ENCODE measurements around the gene RBFOX1.

Gene RBFOX1

GRCh38 chr16:7372095-7372494, 39.5 kb downstream of the RBFOX1 start:
- in situ Hi-C loops (cut with HindIII; ENCODE audit: low sequenced_read_pairs) = no loop called here

DNA sequence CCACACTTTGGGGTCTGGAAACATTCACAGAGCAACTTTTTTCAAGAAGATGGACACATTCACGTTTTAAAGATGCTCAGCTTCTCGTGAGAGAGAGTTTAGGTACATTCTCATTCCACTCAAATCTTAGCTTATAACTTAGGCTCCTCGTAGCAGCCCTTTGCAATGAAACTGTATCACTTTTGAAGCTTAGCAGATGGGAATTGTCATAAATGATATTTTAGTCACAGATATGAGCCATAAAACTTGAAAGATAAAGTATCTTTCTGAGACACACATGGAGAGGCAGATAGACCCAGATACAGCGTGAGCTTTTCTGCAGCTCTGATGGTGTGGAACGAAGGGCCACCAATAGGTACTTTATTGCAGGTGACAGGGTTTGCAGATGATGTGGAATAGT, 41.1 kb downstream of the RBFOX1 start:
- in situ Hi-C loops (cut with HindIII; ENCODE audit: low sequenced_read_pairs) = no loop called here

DNA sequence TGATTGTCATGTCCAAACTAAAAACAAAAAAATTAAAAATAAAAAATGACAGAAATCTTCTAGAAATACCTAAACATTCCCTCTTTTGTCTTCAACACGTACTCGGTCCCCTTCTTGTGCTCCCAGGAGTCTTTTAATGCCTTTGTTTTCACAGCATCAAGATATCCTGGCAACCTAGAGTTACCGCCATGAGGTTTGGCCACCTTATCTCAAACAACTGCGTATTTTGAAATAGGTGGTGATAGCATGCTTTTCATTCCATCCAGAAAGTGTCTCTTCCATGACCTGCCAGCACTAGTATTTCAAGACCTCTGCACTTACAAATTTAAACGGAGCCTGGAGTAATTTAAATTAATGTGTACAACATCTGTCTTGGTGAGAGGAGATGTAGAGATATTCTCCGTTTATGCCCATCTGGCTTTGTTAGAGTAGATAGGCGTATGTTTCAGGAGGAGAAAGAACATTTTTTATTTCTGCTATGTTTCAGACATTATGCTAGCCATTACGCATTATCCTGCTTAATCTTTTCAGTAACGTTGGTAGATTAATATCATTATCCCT, 42.0 kb downstream of the RBFOX1 start:
- in situ Hi-C loops (cut with HindIII; ENCODE audit: low sequenced_read_pairs) = no loop called here

- in situ Hi-C loops (cut with HindIII; ENCODE audit: low sequenced_read_pairs) = no loop called here
Measured at GRCh38 chr16:7376227-7376626, 43.6 kb downstream of the RBFOX1 start.

DNA sequence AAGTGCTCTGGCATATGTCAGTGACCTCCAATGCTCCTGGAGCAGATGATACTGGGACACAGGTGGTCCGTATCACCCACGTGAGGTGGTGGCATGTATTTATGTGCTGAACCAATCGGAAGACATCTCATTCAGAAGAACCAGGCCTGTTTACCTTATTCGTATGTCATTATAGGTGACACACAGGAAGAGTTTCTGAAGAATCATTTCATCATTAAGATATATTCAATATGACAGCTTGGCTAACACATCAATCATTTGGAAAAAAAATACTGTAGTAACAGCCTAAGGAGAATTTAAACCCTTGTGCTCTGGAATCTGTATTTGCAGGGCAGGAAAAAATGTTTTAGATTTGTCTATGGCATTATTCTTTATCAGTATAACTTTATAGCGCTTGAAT, 44.6 kb downstream of the RBFOX1 start:
- in situ Hi-C loops (cut with HindIII; ENCODE audit: low sequenced_read_pairs) = no loop called here

- in situ Hi-C loops (cut with HindIII; ENCODE audit: low sequenced_read_pairs) = no loop called here
Measured at GRCh38 chr16:7378024-7378695, 45.5 kb downstream of the RBFOX1 start.

- in situ Hi-C loops (cut with HindIII; ENCODE audit: low sequenced_read_pairs) = no loop called here
Measured at GRCh38 chr16:7380441-7380840, 47.8 kb downstream of the RBFOX1 start.

GRCh38 chr16:7380911-7381310, 48.3 kb downstream of the RBFOX1 start:
- in situ Hi-C loops (cut with HindIII; ENCODE audit: low sequenced_read_pairs) = no loop called here

DNA sequence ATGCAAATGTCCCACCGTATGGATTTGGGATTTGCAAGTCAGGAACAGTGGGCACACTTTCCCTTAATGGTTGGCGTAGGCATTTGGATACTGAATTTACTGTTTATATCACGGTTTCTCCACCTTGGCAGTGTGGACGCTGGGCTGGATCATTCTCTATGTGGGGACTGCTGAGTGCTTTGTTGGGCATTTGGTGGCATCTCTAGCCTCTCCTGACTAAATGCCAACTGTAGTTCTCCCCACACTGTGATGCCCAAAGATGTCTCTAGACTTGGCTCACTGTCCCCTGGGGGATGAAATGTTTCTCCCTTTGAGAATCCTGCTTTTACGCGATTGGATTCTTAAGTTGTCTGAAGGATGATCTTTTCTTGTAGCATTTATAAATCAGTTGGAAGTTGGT, 49.0 kb downstream of the RBFOX1 start:
- in situ Hi-C loops (cut with HindIII; ENCODE audit: low sequenced_read_pairs) = no loop called here

DNA sequence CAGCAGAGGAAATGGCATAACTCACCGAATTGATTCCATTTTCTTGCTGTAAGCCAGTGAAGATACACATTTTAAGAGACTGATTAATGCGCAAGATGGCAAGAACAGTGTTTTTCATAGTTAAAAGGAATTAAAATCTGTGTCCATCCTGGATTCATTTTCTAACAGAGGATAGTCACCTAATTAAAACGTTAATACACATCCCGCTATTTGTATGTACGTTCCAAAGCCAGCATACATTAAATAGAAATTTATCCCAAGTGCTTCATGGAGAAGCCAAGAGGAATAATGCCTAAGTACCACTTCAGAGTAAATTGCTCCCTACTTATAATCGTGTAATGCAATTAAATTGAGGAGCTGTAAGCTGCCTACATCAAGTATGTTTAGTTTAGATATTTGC, 49.9 kb downstream of the RBFOX1 start:
- in situ Hi-C loops (cut with HindIII; ENCODE audit: low sequenced_read_pairs) = no loop called here

GRCh38 chr16:7390974-7391373, 58.3 kb downstream of the RBFOX1 start:
- in situ Hi-C loops (cut with HindIII; ENCODE audit: low sequenced_read_pairs) = no loop called here

- in situ Hi-C loops (cut with HindIII; ENCODE audit: low sequenced_read_pairs) = no loop called here
Measured at GRCh38 chr16:7391694-7392093, 59.0 kb downstream of the RBFOX1 start.

DNA sequence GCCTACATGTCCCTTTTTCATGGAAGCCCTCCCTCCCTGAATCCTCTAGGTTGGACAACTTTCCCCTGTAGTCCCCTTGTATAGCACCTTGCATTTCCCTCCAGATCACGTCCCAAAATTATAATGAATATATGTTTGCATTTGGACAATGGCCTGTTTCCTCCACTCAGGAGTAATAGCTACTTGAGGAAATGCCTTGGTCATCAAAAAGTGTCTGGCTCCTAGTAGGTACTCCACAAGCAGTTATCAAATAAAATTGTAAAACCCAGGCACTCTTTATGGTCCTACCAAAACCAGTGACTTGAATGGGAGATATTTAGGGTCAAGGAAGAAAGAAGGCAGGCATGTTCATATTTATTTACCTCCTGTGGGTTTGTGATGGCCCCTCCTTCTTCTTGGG, 59.6 kb downstream of the RBFOX1 start:
- in situ Hi-C loops (cut with HindIII; ENCODE audit: low sequenced_read_pairs) = no loop called here

DNA sequence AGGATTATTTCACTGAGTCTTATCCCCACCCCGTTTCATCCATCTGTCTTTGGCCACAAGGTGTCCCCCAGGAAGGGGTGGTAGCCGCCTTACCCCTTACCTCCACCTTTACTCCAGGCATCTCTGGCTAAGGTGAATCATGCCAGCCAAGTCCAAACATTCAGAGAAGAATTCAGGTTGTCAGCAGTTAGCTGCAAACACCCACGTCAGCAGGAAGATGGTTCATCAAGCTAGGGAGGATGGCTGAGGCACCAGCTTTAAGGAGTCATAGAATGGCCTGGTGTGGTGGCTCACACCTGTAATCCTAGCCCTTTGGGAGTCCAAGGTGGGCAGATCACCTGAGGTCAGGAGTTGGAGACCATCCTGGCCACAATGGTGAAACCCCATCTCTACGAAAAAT, 61.0 kb downstream of the RBFOX1 start:
- in situ Hi-C loops (cut with HindIII; ENCODE audit: low sequenced_read_pairs) = no loop called here

DNA sequence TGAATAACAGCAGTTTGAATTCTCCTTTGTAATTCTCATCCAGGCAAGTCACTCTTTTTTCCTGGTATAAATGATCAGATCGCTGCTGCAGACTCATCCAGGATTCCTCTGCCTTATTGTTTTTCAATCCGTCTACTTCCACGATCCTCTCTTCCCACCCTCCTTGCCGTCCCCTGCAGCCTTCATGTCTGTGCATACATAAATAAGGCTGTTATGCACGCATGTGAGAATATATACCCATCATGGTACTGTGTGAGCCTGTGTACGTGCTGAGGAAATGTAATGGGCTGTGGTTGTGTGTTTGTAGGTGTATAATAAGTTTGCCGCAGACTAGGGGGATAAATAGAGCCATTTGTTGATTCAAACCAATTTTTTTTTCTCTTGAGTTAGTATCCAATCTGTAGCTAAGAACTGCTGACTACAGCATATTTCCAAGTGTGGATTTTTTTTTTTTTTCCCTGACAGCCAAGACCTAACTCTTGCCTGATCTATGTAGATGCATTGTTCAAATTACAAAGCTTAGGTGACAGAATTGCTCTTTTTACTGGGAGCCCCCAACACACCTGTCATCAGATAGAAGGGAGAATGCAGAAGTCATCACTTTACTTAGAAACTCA, 62.2 kb downstream of the RBFOX1 start:
- in situ Hi-C loops (cut with HindIII; ENCODE audit: low sequenced_read_pairs) = no loop called here

GRCh38 chr16:7397901-7398300, 65.3 kb downstream of the RBFOX1 start:
- in situ Hi-C loops (cut with HindIII; ENCODE audit: low sequenced_read_pairs) = no loop called here

DNA sequence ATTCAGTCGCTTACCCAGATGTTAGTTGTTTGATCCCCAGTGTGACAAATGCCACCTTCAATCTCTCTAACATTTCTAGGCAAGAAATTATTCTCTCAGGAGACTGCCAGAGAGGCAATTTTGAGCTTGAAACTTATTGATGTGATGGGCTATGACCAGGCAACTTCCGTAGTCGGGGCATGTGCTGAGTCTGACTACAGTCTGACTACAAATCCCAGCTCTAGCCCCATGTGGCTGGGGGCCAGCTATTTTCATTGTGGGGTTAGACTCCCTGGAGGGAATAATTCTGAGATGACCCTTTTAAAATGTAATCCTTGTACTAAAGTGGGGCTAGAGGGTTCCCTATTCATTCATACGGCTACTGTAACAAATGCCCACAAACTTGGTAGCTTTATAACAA, 65.9 kb downstream of the RBFOX1 start:
- in situ Hi-C loops (cut with HindIII; ENCODE audit: low sequenced_read_pairs) = no loop called here

- in situ Hi-C loops (cut with HindIII; ENCODE audit: low sequenced_read_pairs) = no loop called here
Measured at GRCh38 chr16:7399296-7399695, 66.7 kb downstream of the RBFOX1 start.

DNA sequence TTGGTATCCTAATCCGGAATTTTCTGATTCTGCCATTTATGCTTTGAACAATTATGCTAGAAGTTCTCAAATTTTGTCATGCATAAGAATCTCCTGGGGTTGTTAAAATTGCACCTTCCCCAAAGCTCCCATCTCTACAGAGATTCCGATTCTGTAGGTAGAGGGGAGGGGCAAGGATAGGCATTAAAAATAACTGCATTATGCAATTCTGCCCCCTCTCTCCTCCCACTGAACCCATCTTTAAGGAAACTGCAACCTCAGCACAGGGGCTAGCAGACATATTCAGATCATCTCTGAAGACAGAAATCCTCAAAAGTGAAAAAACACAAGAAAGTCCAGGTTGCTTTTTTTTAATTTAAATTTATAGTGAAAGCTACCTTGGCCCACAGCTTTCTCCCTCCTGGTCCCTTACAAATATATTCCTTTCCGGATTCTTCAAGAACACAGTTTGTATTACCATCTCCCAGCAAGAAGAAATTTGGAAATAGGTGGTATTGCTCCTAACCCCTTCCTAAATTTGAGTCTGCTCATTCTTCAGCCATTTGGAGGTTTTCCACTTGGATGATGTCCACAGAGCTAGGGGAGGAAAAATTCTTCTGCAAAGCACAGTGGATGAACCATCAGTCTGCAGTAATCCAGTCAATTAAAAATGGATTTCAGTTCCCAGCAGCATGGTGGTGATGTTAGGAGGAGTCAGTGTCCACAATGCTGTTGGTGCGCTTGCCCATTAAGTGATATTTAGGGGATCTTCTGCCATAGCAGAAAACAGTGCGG, 67.7 kb downstream of the RBFOX1 start:
- in situ Hi-C loops (cut with HindIII; ENCODE audit: low sequenced_read_pairs) = no loop called here

DNA sequence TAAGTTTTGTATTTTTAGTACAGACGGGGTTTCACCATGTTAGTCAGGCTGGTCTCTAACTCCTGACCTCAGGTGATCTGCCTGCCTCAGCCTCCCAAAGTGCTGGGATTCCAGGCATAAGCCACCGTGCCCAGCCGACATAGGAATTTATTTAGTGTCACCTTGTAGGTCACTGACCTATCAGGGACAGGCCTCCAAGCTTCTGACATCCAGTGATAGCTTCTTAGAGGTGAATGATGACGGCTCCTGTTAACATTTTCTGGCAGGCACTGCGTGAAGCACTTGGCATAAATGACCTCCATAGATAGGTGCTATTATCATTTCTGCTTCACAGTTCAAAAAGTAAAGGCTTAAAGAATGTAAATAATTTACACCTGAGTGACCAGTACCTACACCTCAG, 71.6 kb downstream of the RBFOX1 start:
- in situ Hi-C loops (cut with HindIII; ENCODE audit: low sequenced_read_pairs) = no loop called here

- in situ Hi-C loops (cut with HindIII; ENCODE audit: low sequenced_read_pairs) = no loop called here
Measured at GRCh38 chr16:7405166-7405565, 72.5 kb downstream of the RBFOX1 start.
